HG03196 (cell line): ENCODE measurements around the gene PNN.
"Not testable (repeated sequence)": the region's sequence is repeated elsewhere in the genome, so short reads cannot be mapped to it uniquely, and the experiment has no call there.

Source experiments
- ATAC-seq: cut with Tn5 transposase; IDR thresholded peaks from one replicate; pipeline ENCODE4 v1.9.1; 2021; ENCODE audit not compliant: unreplicated experiment

The PNN gene

GRCh38 chr14:39174560-39175444 is at the start of gene PNN:
Gene PNN, plus strand, starts transcription at chr14:39175254. Its CDS starts 26 bp downstream, at chr14:39175280.
- ATAC-seq = peak; percentile 93

GRCh38 chr14:39137835-39138234 is 37.2 kb upstream of the PNN start:
- ATAC-seq = not testable (repeated sequence)

GRCh38 chr14:39138440-39138839 is 36.6 kb upstream of the PNN start:
- ATAC-seq = no peak

GRCh38 chr14:39140170-39140569 is 34.9 kb upstream of the PNN start:
- no peak for ATAC-seq

- ATAC-seq = not testable (repeated sequence)
Observed at GRCh38 chr14:39141623-39142022, 33.4 kb upstream of the PNN start.

- ATAC-seq = not testable (repeated sequence)
Observed at GRCh38 chr14:39143226-39143625, 31.8 kb upstream of the PNN start.

- no peak for ATAC-seq
Observed at GRCh38 chr14:39145266-39145966, 29.6 kb upstream of the PNN start.

GRCh38 chr14:39154594-39155189 is 20.4 kb upstream of the PNN start:
- no peak for ATAC-seq

- ATAC-seq = no peak
Observed at GRCh38 chr14:39157491-39157890, 17.6 kb upstream of the PNN start.

- no peak for ATAC-seq
Observed at GRCh38 chr14:39158222-39158858, 16.7 kb upstream of the PNN start.

- ATAC-seq = no peak
Observed at GRCh38 chr14:39160494-39160893, 14.6 kb upstream of the PNN start.

- ATAC-seq = not testable (repeated sequence)
Observed at GRCh38 chr14:39167797-39168320, 7.2 kb upstream of the PNN start.

- ATAC-seq = no peak
Observed at GRCh38 chr14:39168591-39168990, 6.5 kb upstream of the PNN start.

- no peak for ATAC-seq
Observed at GRCh38 chr14:39169541-39169900, 5.5 kb upstream of the PNN start.

- no peak for ATAC-seq
Observed at GRCh38 chr14:39173198-39173597, 1.9 kb upstream of the PNN start.

- peak; percentile 9 for ATAC-seq
Observed at GRCh38 chr14:39175445-39176262, 600 bp downstream of the PNN start.

GRCh38 chr14:39176263-39177167 is 1.5 kb downstream of the PNN start:
- ATAC-seq = no peak

GRCh38 chr14:39177168-39177545 is 2.1 kb downstream of the PNN start:
- no peak for ATAC-seq

- no peak for ATAC-seq
Observed at GRCh38 chr14:39179042-39179441, 4.0 kb downstream of the PNN start.
